Endothelial cell of umbilical vein (primary cell): ENCODE data around the gene RTN4RL1. TPM values are rescaled to one million over a fixed set of nuclear protein-coding genes. Genes with fewer than 3 reads are reported as not detected.
A peak's percentile ranks its signal among the peaks of the same experiment; 100 is the strongest.

Source experiments
- BruUV-seq: library from RNA; stranded (reverse); fragments of 400-500 nt; replicated peaks from 2 replicates; lab custom pipeline; 2021; lab: Mats Ljungman, UMichigan
- CTCF ChIA-PET: fragments of 300-600, 350-600 bp; sonication (Branson Sonifier 250); formaldehyde crosslinking; loops from one replicate; lab custom pipeline; 2021; ENCODE audit warnings: antibody characterized with exemption, inconsistent platforms; lab: Charles Lee
- POLR2A ChIA-PET: fragments of 300-600, 350-600 bp; sonication (Branson Sonifier 250); formaldehyde crosslinking; loops from one replicate; lab custom pipeline; 2021; ENCODE audit warnings: antibody characterized with exemption, inconsistent platforms; lab: Charles Lee
- DNase-seq: peaks from one replicate; pipeline ENCODE4 v3.0.0-alpha.2; 2011; ENCODE audit warnings: low read depth, low spot score
- FAIRE-seq: peaks from 2 replicates; lab custom pipeline; 2011; peaks lifted over from hg19 to GRCh38; lab: Jason Lieb, UNC
- H2AFZ ChIP-seq: 2 replicates; pipeline ENCODE4 v1.6.0; 2012; ENCODE audit warnings: low read depth, low read length, control low read depth, inconsistent platforms
- H3K27ac ChIP-seq: 2 replicates; pipeline ENCODE4 v1.5.1; 2011; ENCODE audit warnings: low read depth, mild to moderate bottlenecking, control low read depth, low read length, moderate library complexity; ENCODE audit not compliant: insufficient read depth
- H3K27me3 ChIP-seq, 2 experiments: 2 replicates each; pipeline versions ENCODE4 v1.6.0 to v1.6.1; 2011; ENCODE audit warnings: low read length in 2 of 2, mixed read lengths in 1 of 2; ENCODE audit not compliant: control insufficient read depth in 2 of 2, insufficient read depth in 2 of 2
- H3K36me3 ChIP-seq, 2 experiments: 2 replicates in 1 of 2; 3 replicates in 1 of 2; pipeline ENCODE4 v1.5.1; 2011; ENCODE audit warnings: low read length in 2 of 2, mild to moderate bottlenecking in 1 of 2, moderate library complexity in 1 of 2; ENCODE audit not compliant: control insufficient read depth in 2 of 2, insufficient read depth in 2 of 2; ENCODE audit errors: extremely low read depth in 1 of 2
- H3K4me1 ChIP-seq: 3 replicates; pipeline ENCODE4 v1.5.1; 2011; ENCODE audit warnings: mild to moderate bottlenecking, low read length; ENCODE audit not compliant: control insufficient read depth, insufficient read depth; ENCODE audit errors: extremely low read depth
- H3K4me2 ChIP-seq: 2 replicates; pipeline ENCODE4 v1.6.1; 2011; ENCODE audit warnings: low read length, control low read depth, mixed read lengths; ENCODE audit not compliant: insufficient read depth
- H3K4me3 ChIP-seq, 3 experiments: fragments of 200-600 bp in 1 of 3; sonication (generic), shearing (Covaris generic) in 1 of 3; replicated peaks in 1 of 3; 2 replicates each; pipeline ENCODE4 v1.5.1; 2011 to 2016; ENCODE audit warnings: control low read depth in 3 of 3, low read length in 3 of 3, mild to moderate bottlenecking in 2 of 3, inconsistent platforms in 1 of 3, low read depth in 1 of 3, moderate library complexity in 1 of 3; ENCODE audit not compliant: insufficient read depth in 1 of 3
- H3K79me2 ChIP-seq: 2 replicates; pipeline ENCODE4 v1.6.0; 2012; ENCODE audit warnings: low read length, inconsistent platforms; ENCODE audit not compliant: control insufficient read depth, insufficient read depth
- H3K9ac ChIP-seq: replicated peaks from 2 replicates; pipeline ENCODE3; 2011; ENCODE audit warnings: low read length, control low read depth; ENCODE audit not compliant: insufficient read depth; ENCODE audit errors: extremely low read depth
- H3K9me1 ChIP-seq: replicated peaks from 3 replicates; pipeline ENCODE4 v1.6.0; 2011; ENCODE audit warnings: mild to moderate bottlenecking, low read length; ENCODE audit not compliant: control insufficient read depth, insufficient read depth; ENCODE audit errors: extremely low read depth
- H3K9me3 ChIP-seq: replicated peaks from 2 replicates; pipeline ENCODE4 v1.5.1; 2012; ENCODE audit warnings: low read length, inconsistent platforms; ENCODE audit not compliant: control insufficient read depth, insufficient read depth
- H4K20me1 ChIP-seq: replicated peaks from 2 replicates; pipeline ENCODE3; 2011; ENCODE audit warnings: mild to moderate bottlenecking, low read length; ENCODE audit not compliant: control insufficient read depth, insufficient read depth; ENCODE audit errors: extremely low read depth
- CTCF ChIP-seq, 2 donors: IDR thresholded peaks; 1 replicate in 1 of 2; 2 replicates in 1 of 2; pipeline ENCODE4 v1.5.1; 2011; ENCODE audit warnings: low read length in 2 of 2, mild to moderate bottlenecking in 2 of 2, moderate library complexity in 2 of 2, control low read depth in 1 of 2, inconsistent platforms in 1 of 2, low read depth in 1 of 2; ENCODE audit not compliant: insufficient read depth in 1 of 2; ENCODE audit errors: extremely low read depth in 1 of 2
- EZH2 ChIP-seq: IDR thresholded peaks from 2 replicates; pipeline ENCODE4 v1.6.1; 2012; ENCODE audit warnings: borderline replicate concordance, low read depth, mild to moderate bottlenecking, moderate library complexity, low read length, inconsistent platforms; ENCODE audit not compliant: severe bottlenecking
- FOS ChIP-seq: IDR thresholded peaks from 2 replicates; pipeline ENCODE4 v1.6.1; 2011; ENCODE audit warnings: mild to moderate bottlenecking, low read length, moderate library complexity, borderline replicate concordance; ENCODE audit not compliant: insufficient read depth
- GATA2 ChIP-seq: IDR thresholded peaks from 2 replicates; pipeline ENCODE4 v1.7.0; 2011; ENCODE audit warnings: low read depth, mild to moderate bottlenecking, moderate library complexity, mixed read lengths, low read length; ENCODE audit not compliant: insufficient read length, insufficient read depth
- JUN ChIP-seq: IDR thresholded peaks from 2 replicates; pipeline ENCODE4 v1.6.1; 2011; ENCODE audit warnings: borderline replicate concordance, low read depth; ENCODE audit not compliant: insufficient read length, insufficient read depth
- MAX ChIP-seq: IDR thresholded peaks from 2 replicates; pipeline ENCODE4 v1.6.1; 2011; ENCODE audit not compliant: insufficient read depth, insufficient read length
- MYC ChIP-seq: IDR thresholded peaks from one replicate; pipeline ENCODE4 v1.6.1; 2011; ENCODE audit warnings: mild to moderate bottlenecking, low read depth, low read length
- POLR2A ChIP-seq: IDR thresholded peaks from 2 replicates; pipeline ENCODE4 v1.6.1; 2012; ENCODE audit warnings: low read depth, mild to moderate bottlenecking, control low read depth, low read length
- POLR2AphosphoS5 ChIP-seq: IDR thresholded peaks from 2 replicates; pipeline ENCODE4 v1.6.1; 2012; ENCODE audit warnings: low read depth, mild to moderate bottlenecking, control low read depth, low read length, moderate library complexity; ENCODE audit not compliant: insufficient read depth
- dilution Hi-C: fragments of 300-500 bp; cut with MboI; formaldehyde crosslinking; loops from one replicate; pipeline ENCODE4 v1.15.0; 2019; ENCODE audit warnings: low sequenced_read_pairs; ENCODE audit not compliant: extremely low pct_ligation_motif_present
- intact Hi-C: fragments of 100-400 bp; cut with micrococcal nuclease; formaldehyde crosslinking; loops from one replicate; pipeline ENCODE4 v1.10.0; 2022
- polyA plus RNA-seq, 4 experiments: library from polyadenylated mRNA; depleted of rRNA in 3 of 4; stranded (reverse) in 3 of 4; unstranded in 1 of 4; fragments of >200 nt; gene quantifications; 2 replicates each; pipeline versions ENCODE4 v1.2.1 to v1.2.3, GENCODE V29; 2011 to 2012; ENCODE audit warnings: missing spikeins in 1 of 4
- total RNA-seq: library from RNA; stranded (reverse); gene quantifications from 2 replicates; pipeline ENCODE4 v1.2.3, GENCODE V29; 2021

RTN4RL1 gene
- total and polyA plus RNA-seq, 2 donors (not counting 3 experiments of a cell fraction or from before 2014, with no cell fraction given), result 0.04 TPM; not detected in 1

GRCh38 chr17:2063261-2064146 is 38.4 kb upstream of the RTN4RL1 start:
- peak overlapping the region; percentile 4 for H3K27ac ChIP-seq
- no peaks in the 10 kb centered on the region for H3K9me3 ChIP-seq
- BruUV-seq, result no TSS peak
- no peak for FAIRE-seq
- H2AFZ ChIP-seq, result no peak overlapping the region
- intact Hi-C loops, result no loop called here
- no peaks in the 10 kb centered on the region for H3K27me3 ChIP-seq
- no peak for TF ChIP-seq JUN
- no peak for TF ChIP-seq POLR2AphosphoS5
- no peak for TF ChIP-seq EZH2
- TF ChIP-seq MAX, result no peak
- TF ChIP-seq CTCF (IDR thresholded peaks at IDR 0.05; ENCODE audit: extremely low read depth in 1 of 2, insufficient read depth in 1 of 2, low read depth in 1 of 2, low read length in 2 of 2), result no peak
- TF ChIP-seq POLR2A, result no peak
- no peak for TF ChIP-seq MYC
- TF ChIP-seq GATA2, result no peak
- no peak for TF ChIP-seq FOS
- dilution Hi-C loops, result no loop called here
- CTCF ChIA-PET, result interaction anchor here (0.9 to 17.2 kb wide), 5 partner anchors 8 to 190 kb away, joined by 3 to 455 read pairs (median 5); partner anchors contain the start of gene HIC1
- no peaks in the 10 kb centered on the region for H3K9me1 ChIP-seq
- peaks cover 1 to 13% of the 10 kb centered on the region in 2 experiments for H3K36me3 ChIP-seq
- H3K79me2 ChIP-seq, result peaks cover 11% of the 10 kb centered on the region
- H3K9ac ChIP-seq, result no peak overlapping the region
- H3K4me1 ChIP-seq, result peaks cover 43% of the 10 kb centered on the region
- H3K4me3 ChIP-seq, result no peak overlapping the region
- POLR2A ChIA-PET, result no interaction called here
- no peak overlapping the region for H3K4me2 ChIP-seq
- DNase-seq, result no peak
- H4K20me1 ChIP-seq, result no peaks in the 10 kb centered on the region
